ENCODE measurements around the gene YBX1. TPM values are rescaled to one million over a fixed set of nuclear protein-coding genes. Genes with fewer than 3 reads are reported as not detected.

The YBX1 gene
- 1,242 and 1,309 TPM in 2 replicates for total RNA-seq
- long read RNA-seq, transcript YBX1-201 (8 exons, 1,514 nt), result major isoform, 8 of 36 reads
- long read RNA-seq, partial matches to known transcripts, result 28 of 36 reads
- long read RNA-seq, other reads (novel, unspliced or antisense), result 0 of 36 reads

DNA sequence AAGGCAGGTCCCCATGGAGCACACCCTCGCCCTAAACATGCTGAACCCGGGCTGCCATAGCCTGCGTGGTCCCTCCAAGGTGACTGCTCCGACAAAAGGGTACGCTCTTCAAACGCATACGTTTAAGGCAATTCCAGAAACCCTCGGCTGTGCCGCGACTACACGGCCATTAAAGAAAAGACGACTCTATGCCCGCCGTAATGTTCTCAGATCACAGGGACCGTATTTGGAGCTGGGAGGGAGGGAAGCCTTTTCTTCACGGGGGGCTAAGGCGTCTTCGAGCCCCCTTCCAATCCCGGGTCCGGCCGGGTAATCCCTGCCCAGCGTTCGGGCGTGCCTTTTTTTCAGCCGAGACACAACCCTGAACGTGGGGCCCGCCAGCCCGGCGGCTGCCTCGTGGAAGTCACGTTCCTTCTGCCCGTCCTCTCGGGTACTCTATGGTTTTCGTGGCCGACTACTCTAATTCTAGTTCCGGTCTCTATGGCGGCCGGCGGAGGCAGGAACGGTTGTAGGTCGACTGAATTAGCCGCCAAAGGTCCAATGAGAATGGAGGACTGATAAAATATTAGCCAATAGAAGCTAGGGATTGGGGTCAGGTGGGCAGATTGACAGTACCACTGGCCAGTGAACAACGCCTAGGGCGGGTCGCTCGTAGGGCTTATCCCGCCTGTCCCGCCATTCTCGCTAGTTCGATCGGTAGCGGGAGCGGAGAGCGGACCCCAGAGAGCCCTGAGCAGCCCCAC lies at the start of gene YBX1:
Gene YBX1, plus strand, starts transcription at position 678 of the 743 bp plus-strand sequence. CDS start 148 bp downstream, outside the sequence.
- H3K27ac Mint-ChIP-seq (ENCODE audit: unreplicated experiment), result peak within 1 kb of the TSS; percentile 97
- H3K36me3 Mint-ChIP-seq (ENCODE audit: low read depth), result peaks cover 16% of the 10 kb centered on the region
- TF ChIP-seq, protein P1, sequence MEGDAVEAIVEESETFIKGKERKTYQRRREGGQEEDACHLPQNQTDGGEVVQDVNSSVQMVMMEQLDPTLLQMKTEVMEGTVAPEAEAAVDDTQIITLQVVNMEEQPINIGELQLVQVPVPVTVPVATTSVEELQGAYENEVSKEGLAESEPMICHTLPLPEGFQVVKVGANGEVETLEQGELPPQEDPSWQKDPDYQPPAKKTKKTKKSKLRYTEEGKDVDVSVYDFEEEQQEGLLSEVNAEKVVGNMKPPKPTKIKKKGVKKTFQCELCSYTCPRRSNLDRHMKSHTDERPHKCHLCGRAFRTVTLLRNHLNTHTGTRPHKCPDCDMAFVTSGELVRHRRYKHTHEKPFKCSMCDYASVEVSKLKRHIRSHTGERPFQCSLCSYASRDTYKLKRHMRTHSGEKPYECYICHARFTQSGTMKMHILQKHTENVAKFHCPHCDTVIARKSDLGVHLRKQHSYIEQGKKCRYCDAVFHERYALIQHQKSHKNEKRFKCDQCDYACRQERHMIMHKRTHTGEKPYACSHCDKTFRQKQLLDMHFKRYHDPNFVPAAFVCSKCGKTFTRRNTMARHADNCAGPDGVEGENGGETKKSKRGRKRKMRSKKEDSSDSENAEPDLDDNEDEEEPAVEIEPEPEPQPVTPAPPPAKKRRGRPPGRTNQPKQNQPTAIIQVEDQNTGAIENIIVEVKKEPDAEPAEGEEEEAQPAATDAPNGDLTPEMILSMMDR (conservative IDR thresholded peaks at IDR 0.05), result no peak
- peak; percentile 95 for DNase-seq (ENCODE audit: low read depth, low spot score)
- H3K4me1 Mint-ChIP-seq, result peaks cover 59% of the 10 kb centered on the region
- no peaks in the 10 kb centered on the region for H3K9me3 Mint-ChIP-seq
- H3K4me3 Mint-ChIP-seq, result peak within 1 kb of the TSS; percentile 100
- peaks cover 4% of the 10 kb centered on the region for H3K27me3 Mint-ChIP-seq (ENCODE audit: low read depth)

DNA sequence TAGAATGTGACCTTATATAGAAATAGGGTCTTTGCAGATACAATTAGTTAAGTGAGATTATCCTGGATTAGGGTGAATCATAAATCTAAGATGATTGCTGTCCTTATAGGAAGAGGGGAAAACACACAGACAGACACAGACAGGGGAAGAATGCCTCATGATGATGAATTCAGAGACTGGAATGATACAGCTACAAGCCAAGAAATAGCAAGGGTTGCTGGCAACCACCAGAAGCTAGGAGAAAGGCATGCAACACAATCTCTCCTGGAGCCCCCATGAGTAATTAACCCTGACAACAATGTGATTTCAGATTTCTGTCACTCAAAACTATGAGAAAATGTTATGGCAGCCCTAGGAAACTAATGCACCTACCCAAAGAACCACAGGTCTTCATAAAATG lies 43.1 kb upstream of the YBX1 start:
- no peak for DNase-seq (ENCODE audit: low read depth, low spot score)
- Mint-ChIP-seq H3K4me3 (no peak overlapping the region), H3K36me3 (ENCODE audit: low read depth) (no peaks in the 10 kb centered on the region), H3K9me3 (no peaks in the 10 kb centered on the region), H3K27ac (ENCODE audit: unreplicated experiment) (no peak overlapping the region), H3K4me1 (no peaks in the 10 kb centered on the region), H3K27me3 (ENCODE audit: low read depth) (no peaks in the 10 kb centered on the region)
- TF ChIP-seq, protein P1 (conservative IDR thresholded peaks at IDR 0.05), result no peak

DNA sequence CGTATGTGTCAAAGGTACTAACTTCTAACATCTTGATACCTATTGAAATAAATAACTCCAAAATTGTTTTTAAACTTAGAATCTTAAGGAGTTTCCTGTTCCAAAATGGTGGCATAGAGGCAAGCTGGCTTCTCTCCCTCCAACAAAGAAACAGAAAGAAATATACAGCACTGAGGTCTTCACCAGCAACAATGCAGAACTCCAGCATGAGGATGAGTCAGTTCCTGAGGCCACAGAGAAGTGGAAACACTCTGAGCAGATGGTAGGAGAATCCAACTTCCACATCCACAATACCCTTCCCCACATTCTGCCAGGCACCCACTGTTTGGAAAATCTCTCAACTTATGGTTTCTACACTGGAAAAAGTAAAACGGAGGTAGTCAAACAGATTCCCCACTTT lies 36.2 kb upstream of the YBX1 start:
- H3K4me1 Mint-ChIP-seq, result no peaks in the 10 kb centered on the region
- H3K27ac Mint-ChIP-seq (ENCODE audit: unreplicated experiment), result no peak overlapping the region
- no peak overlapping the region for H3K4me3 Mint-ChIP-seq
- peaks cover 11% of the 10 kb centered on the region for H3K9me3 Mint-ChIP-seq
- peaks cover 21% of the 10 kb centered on the region for H3K36me3 Mint-ChIP-seq (ENCODE audit: low read depth)
- H3K27me3 Mint-ChIP-seq (ENCODE audit: low read depth), result peaks cover 6% of the 10 kb centered on the region
- DNase-seq (ENCODE audit: low read depth, low spot score), result no peak
- TF ChIP-seq, protein P1 (conservative IDR thresholded peaks at IDR 0.05), result no peak

DNA sequence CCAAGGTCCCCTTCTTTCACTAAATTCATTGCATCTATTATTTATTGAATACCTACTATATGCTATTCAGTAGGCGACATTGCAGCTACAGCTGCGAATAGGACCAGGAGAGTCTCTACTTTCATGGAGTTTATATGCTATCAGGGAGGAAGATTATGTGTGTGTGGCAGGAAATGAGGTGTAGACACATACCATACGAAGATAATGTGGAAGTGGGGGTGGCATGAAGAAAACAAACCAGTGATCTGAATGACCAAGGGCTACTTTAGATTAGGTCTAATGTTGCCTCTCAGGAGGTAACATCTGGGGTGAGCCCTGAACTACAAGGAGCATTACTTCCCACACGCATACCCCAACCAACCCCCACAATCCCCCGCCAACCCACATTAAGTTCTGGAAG lies 25.0 kb upstream of the YBX1 start:
- Mint-ChIP-seq H3K4me1 (peaks cover 34% of the 10 kb centered on the region), H3K36me3 (ENCODE audit: low read depth) (no peaks in the 10 kb centered on the region), H3K27me3 (ENCODE audit: low read depth) (peaks cover 7% of the 10 kb centered on the region), H3K4me3 (peak overlapping the region; percentile 100), H3K9me3 (no peaks in the 10 kb centered on the region), H3K27ac (ENCODE audit: unreplicated experiment) (peak overlapping the region; percentile 27)
- TF ChIP-seq, protein P1 (conservative IDR thresholded peaks at IDR 0.05), result no peak
- DNase-seq (ENCODE audit: low read depth, low spot score), result no peak

DNA sequence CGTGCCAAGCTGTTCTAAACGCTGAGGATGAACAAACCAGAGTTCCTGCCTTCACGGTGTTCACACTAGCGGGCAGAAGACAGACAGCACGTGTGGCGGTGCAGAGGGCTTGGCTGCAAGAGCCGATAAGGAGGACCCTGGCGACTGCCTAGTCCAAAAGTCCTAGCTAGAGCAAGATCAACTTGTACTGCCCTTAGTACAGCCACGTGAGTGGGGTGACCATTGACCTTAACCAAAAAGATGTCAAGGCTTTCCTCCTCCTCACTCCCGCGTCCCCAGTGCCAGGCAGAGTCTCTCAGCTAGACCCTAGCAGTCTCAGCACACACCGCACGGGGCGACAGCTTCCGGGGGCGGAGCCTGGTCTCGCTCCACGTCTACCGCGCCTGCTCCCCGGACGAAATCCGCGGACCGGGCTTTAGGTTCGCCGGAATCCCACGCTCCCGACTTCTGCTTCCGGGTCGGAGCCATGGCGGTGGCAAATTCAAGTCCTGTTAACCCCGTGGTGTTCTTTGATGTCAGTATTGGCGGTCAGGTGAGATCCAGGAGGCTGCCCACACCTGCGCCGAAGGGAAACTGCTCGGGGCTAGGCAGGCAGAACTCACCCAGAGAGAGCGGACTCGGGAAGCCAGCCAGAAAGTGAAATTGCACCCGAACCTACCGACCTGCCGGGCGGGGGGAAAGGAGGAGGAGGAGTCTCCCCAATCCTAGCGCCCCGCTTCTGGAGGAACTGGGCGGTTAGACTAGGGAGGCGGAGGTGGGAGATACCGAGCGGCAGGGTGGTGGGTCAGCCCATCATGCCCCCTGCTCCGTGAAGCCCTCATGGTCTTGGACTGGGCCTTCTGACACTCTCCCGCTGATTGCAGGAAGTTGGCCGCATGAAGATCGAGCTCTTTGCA lies 24.0 kb upstream of the YBX1 start, which contains the start of gene PPIH:
Gene PPIH, plus strand, starts transcription at position 443 of the 896 bp plus-strand sequence. Its CDS starts 24 bp downstream, at position 467.
- Mint-ChIP-seq H3K36me3 (ENCODE audit: low read depth) (no peaks in the 10 kb centered on the region), H3K4me1 (peaks cover 34% of the 10 kb centered on the region), H3K27me3 (ENCODE audit: low read depth) (peaks cover 7% of the 10 kb centered on the region), H3K4me3 (peak within 1 kb of the TSS; percentile 100), H3K27ac (ENCODE audit: unreplicated experiment) (peak within 1 kb of the TSS; percentile 87), H3K9me3 (no peaks in the 10 kb centered on the region)
- DNase-seq (ENCODE audit: low read depth, low spot score), result peak; percentile 90
- TF ChIP-seq, protein P1 (conservative IDR thresholded peaks at IDR 0.05), result peak; percentile 43
